Smooth muscle cell (in vitro differentiated cells): ENCODE results near the gene TRABD. TPM values are rescaled to one million over a fixed set of nuclear protein-coding genes. Genes with fewer than 3 reads are reported as not detected.

ENCODE experiments used
- DNase-seq: peaks from one replicate; lab custom pipeline; 2025; ENCODE audit not compliant: unreplicated experiment; lab: John Stamatoyannopoulos, UW
- H2AFZ ChIP-seq: fragments of 200-600 bp; sonication (generic); 2 replicates; pipeline ENCODE4 v1.6.0; 2016; ENCODE audit warnings: antibody characterized with exemption, low read depth, mild to moderate bottlenecking
- H3F3A ChIP-seq: fragments of 200-600 bp; sonication (generic); 2 replicates; pipeline ENCODE4 v1.6.0; 2017; ENCODE audit warnings: antibody characterized with exemption, low read depth
- H3K27ac ChIP-seq: fragments of 200-600 bp; sonication (generic); 2 replicates; pipeline ENCODE4 v1.5.1; 2016; ENCODE audit warnings: low read depth, mild to moderate bottlenecking
- H3K27me3 ChIP-seq: fragments of 200-600 bp; sonication (generic); 2 replicates; pipeline ENCODE4 v1.6.1; 2016; ENCODE audit warnings: low read depth, mild to moderate bottlenecking
- H3K36me3 ChIP-seq: fragments of 200-600 bp; sonication (generic); 2 replicates; pipeline ENCODE4 v1.5.1; 2016; ENCODE audit warnings: low read depth
- H3K4me1 ChIP-seq: fragments of 200-600 bp; sonication (generic); 2 replicates; pipeline ENCODE4 v1.5.1; 2016; ENCODE audit warnings: low read depth
- H3K4me2 ChIP-seq: fragments of 200-600 bp; sonication (generic); 2 replicates; pipeline ENCODE4 v1.6.0; 2016; ENCODE audit warnings: mild to moderate bottlenecking
- H3K4me3 ChIP-seq: fragments of 200-600 bp; sonication (generic); 2 replicates; pipeline ENCODE4 v1.5.1; 2016; ENCODE audit warnings: mild to moderate bottlenecking
- H3K79me2 ChIP-seq: fragments of 200-600 bp; sonication (generic); 2 replicates; pipeline ENCODE4 v1.6.0; 2016; ENCODE audit warnings: low read depth, mild to moderate bottlenecking
- H3K9ac ChIP-seq: fragments of 200-600 bp; sonication (generic); 2 replicates; pipeline ENCODE4 v1.6.0; 2016; ENCODE audit warnings: low read depth
- H3K9me3 ChIP-seq: fragments of 200-600 bp; sonication (generic); replicated peaks from 2 replicates; pipeline ENCODE4 v1.5.1; 2016; ENCODE audit warnings: low read depth
- H4K20me1 ChIP-seq: fragments of 200-600 bp; sonication (generic); 2 replicates; pipeline ENCODE4 v1.6.0; 2016; ENCODE audit warnings: low read depth
- WGBS: methylation state at CpG from one replicate; pipeline ENCODE4 v1.1.7; 2016; ENCODE audit warnings: low lambda C conversion rate; 5-methylcytosine and 5-hydroxymethylcytosine counted together
- polyA plus RNA-seq: library from polyadenylated mRNA; unstranded; fragments of >200 nt; fragmentation: Nextera tagmentation; extraction: Ambion mirVana; gene quantifications from 2 replicates; pipeline ENCODE4 v1.2.1, GENCODE V29; 2016
- total RNA-seq: library from RNA; depleted of rRNA; stranded (reverse); fragments of >200 nt; gene quantifications from 2 replicates; pipeline ENCODE4 v1.2.3, GENCODE V29; 2014
- TF ChIP-seq, protein P1 (sequence below): fragments of 200-600 bp; sonication (generic); IDR thresholded peaks from 2 replicates; pipeline ENCODE4 v1.5.1; 2017; ENCODE audit warnings: borderline replicate concordance, mild to moderate bottlenecking, antibody characterized with exemption; ENCODE audit not compliant: insufficient read depth, poor library complexity, severe bottlenecking

Gene TRABD
- total and polyA plus RNA-seq, 2 experiments from 2014 or later = 17.8 to 58.5 TPM

DNA sequence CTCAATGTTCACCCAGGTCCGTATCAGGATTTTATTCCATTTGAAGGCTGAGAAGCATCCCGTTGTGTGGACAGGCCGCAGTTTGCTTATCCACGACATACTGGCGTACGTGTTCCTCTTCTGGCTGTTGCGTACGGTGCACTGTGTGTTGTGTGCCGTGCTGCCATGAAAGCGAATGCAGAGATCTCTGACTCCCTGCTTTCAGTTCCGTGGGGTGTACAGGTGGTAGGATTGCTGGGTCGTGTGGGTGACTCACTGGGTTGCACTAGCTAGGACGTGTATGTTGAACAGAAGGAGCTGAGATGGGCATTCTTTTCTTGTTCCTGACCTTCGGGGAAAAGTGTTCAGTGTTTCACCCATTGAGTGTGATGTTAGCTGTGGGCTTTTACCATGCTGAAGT lies 25.4 kb downstream of the TRABD start:
- no peak overlapping the region for H3K9ac ChIP-seq
- DNase-seq = no peak
- no peaks in the 10 kb centered on the region for H3F3A ChIP-seq
- 98% methylated on average over 14 of the region's 14 CpGs for WGBS
- no peak overlapping the region for H3K4me2 ChIP-seq
- H4K20me1 ChIP-seq = peaks cover 99% of the 10 kb centered on the region
- no peak overlapping the region for H3K27ac ChIP-seq
- H3K27me3 ChIP-seq = no peaks in the 10 kb centered on the region
- no peaks in the 10 kb centered on the region for H3K9me3 ChIP-seq
- no peak overlapping the region for H3K4me3 ChIP-seq
- no peaks in the 10 kb centered on the region for H3K4me1 ChIP-seq
- TF ChIP-seq, protein P1, sequence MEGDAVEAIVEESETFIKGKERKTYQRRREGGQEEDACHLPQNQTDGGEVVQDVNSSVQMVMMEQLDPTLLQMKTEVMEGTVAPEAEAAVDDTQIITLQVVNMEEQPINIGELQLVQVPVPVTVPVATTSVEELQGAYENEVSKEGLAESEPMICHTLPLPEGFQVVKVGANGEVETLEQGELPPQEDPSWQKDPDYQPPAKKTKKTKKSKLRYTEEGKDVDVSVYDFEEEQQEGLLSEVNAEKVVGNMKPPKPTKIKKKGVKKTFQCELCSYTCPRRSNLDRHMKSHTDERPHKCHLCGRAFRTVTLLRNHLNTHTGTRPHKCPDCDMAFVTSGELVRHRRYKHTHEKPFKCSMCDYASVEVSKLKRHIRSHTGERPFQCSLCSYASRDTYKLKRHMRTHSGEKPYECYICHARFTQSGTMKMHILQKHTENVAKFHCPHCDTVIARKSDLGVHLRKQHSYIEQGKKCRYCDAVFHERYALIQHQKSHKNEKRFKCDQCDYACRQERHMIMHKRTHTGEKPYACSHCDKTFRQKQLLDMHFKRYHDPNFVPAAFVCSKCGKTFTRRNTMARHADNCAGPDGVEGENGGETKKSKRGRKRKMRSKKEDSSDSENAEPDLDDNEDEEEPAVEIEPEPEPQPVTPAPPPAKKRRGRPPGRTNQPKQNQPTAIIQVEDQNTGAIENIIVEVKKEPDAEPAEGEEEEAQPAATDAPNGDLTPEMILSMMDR = no peak
- H3K79me2 ChIP-seq = peaks cover 39% of the 10 kb centered on the region
- no peaks in the 10 kb centered on the region for H3K36me3 ChIP-seq
- no peak overlapping the region for H2AFZ ChIP-seq

- TF ChIP-seq, protein P1 = no peak
- H3K4me3 ChIP-seq = no peak overlapping the region
- no peak overlapping the region for H3K27ac ChIP-seq
- no peak overlapping the region for H2AFZ ChIP-seq
- over 99% methylated on average over 9 of the region's 9 CpGs for WGBS
- no peak for DNase-seq
- no peak overlapping the region for H3K9ac ChIP-seq
- H3K9me3 ChIP-seq = no peaks in the 10 kb centered on the region
- H4K20me1 ChIP-seq = peaks cover 95% of the 10 kb centered on the region
- H3K4me2 ChIP-seq = no peak overlapping the region
- no peaks in the 10 kb centered on the region for H3F3A ChIP-seq
- H3K79me2 ChIP-seq = peaks cover 39% of the 10 kb centered on the region
- no peaks in the 10 kb centered on the region for H3K27me3 ChIP-seq
- no peaks in the 10 kb centered on the region for H3K36me3 ChIP-seq
- no peaks in the 10 kb centered on the region for H3K4me1 ChIP-seq
These were observed 27.6 kb downstream of the TRABD start for GRCh38 chr22:50213263-50213662.

DNA sequence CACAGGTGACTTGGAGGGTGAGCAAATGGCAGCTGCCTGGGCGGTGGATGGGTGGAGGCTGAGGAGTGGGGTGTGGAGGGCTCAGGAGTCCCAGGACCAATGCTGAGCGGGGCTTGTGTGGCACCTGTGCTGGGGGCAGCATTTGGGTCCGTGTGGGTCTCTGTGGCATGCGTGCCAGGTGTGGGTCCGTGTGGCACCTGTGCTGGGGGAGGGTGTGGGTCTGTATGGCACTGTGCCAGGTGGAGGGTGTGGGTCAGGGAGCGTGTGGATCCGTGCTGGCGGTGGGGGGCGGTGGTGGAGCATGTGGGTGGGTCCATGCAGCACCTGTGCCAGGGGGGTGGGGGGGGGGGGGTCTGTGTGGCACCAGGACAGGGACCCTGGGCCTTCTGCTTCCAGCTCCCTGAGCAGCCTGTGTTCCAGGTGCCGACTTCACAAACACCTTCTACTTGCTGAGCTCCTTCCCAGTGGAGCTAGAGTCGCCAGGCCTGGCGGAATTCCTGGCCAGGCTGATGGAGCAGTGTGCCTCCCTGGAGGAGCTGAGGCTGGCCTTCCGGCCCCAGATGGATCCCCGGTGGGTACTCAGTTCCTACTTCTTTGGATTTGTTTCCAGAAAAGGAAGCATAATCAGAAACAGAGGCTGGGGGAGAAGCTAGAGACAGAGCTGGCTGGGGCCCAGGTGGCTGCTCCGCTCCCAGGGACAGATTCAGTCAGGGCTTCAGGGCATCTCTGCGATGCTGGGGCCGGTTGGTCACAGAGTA lies 29.8 kb downstream of the TRABD start:
- Histone ChIP-seq H3K4me2 (no peak overlapping the region), H3K27ac (no peak overlapping the region), H3K36me3 (no peaks in the 10 kb centered on the region), H3K79me2 (peaks cover 39% of the 10 kb centered on the region), H3K4me3 (no peak overlapping the region), H2AFZ (no peak overlapping the region), H4K20me1 (peaks cover 84% of the 10 kb centered on the region), H3K4me1 (no peaks in the 10 kb centered on the region), H3K9me3 (no peaks in the 10 kb centered on the region), H3K9ac (no peak overlapping the region), H3K27me3 (no peaks in the 10 kb centered on the region), H3F3A (no peaks in the 10 kb centered on the region)
- 96% methylated on average over 17 of the region's 17 CpGs for WGBS
- TF ChIP-seq, protein P1 = no peak
- DNase-seq = no peak
